T-helper 17 cell (primary cell): ENCODE results near the gene EEF2. TPM values are rescaled to one million over a fixed set of nuclear protein-coding genes. Genes with fewer than 3 reads are reported as not detected.

Source experiments
- total RNA-seq, 4 donors: library from RNA in 2 of 4; stranded (reverse) in 2 of 4; gene quantifications; one replicate each; pipeline ENCODE4 v1.2.3 and lab custom pipeline; 2022 to 2026

Gene EEF2
- total RNA-seq, 2 donors from 2014 or later: 2,788 to 2,859 TPM

Other genes with a start within 250 kb of the EEF2 start
- gene APBA3, start 223.8 kb downstream of the EEF2 start, total RNA-seq: 10 to 100 TPM; 71.9 to 75.1 TPM
- 10 to 100 TPM; 63.9 to 86.2 TPM for gene MRPL54, start 222.8 kb downstream of the EEF2 start, total RNA-seq
- gene RAX2, start 213.2 kb downstream of the EEF2 start, total RNA-seq: not detected
- gene MATK, start 199.1 kb downstream of the EEF2 start, total RNA-seq: 10 to 100 TPM; 10.0 to 13.3 TPM
- gene ZFR2, start 116.4 kb downstream of the EEF2 start, total RNA-seq: 1 to 10 TPM; 1.2 to 1.3 TPM
- gene ATCAY, start 104.8 kb downstream of the EEF2 start, total RNA-seq: under 1 TPM in 1 of 2 donors, not detected in 1; 0.60 TPM
- not detected for gene NMRK2, start 52.4 kb downstream of the EEF2 start, total RNA-seq
- 10 to 100 TPM; 28.7 to 31.3 TPM for gene DAPK3, start 14.4 kb downstream of the EEF2 start, total RNA-seq
- 10 to 100 TPM; 20.8 to 22.7 TPM for gene PIAS4, start 22.3 kb upstream of the EEF2 start, total RNA-seq
- gene ZBTB7A, start 81.4 kb upstream of the EEF2 start, total RNA-seq: 10 to 100 TPM; 47.3 to 51.1 TPM
- 10 to 100 TPM; 94.3 to 94.6 TPM for gene MAP2K2, start 138.7 kb upstream of the EEF2 start, total RNA-seq
- gene CREB3L3, start 168.2 kb upstream of the EEF2 start, total RNA-seq: under 1 TPM in 1 of 2 donors, not detected in 1; 0.82 TPM
- gene SIRT6, start 197.1 kb upstream of the EEF2 start, total RNA-seq: 10 to 100 TPM; 18.5 to 21.8 TPM
- gene ANKRD24, start 197.2 kb upstream of the EEF2 start, total RNA-seq: under 1 TPM; 0.75 to 0.91 TPM
- not detected for gene EBI3, start 244.1 kb upstream of the EEF2 start, total RNA-seq